Activated T-helper 1 cell treated with anti-CD3 and anti-CD28 coated beads, Interleukin-12 subunit alpha, Interleukin-12 subunit beta, Interleukin-2, Interleukin-4 antibody, amounts not matched to agents 30 ng/mL and 10 ng/mL and 1 ng/mL, durations not matched to agents 14 hours and 24 hours and 36 hours (primary cell): ENCODE data around the gene PCNX3. TPM values are rescaled to one million over a fixed set of nuclear protein-coding genes. Genes with fewer than 3 reads are reported as not detected.

Experiments
- DNase-seq: peaks from one replicate; pipeline ENCODE4 v3.0.0; 2021; ENCODE audit warnings: low spot score
- H3K27ac Mint-ChIP-seq: one replicate; pipeline ENCODE4 v1.8.0; 2021; ENCODE audit warnings: mild to moderate bottlenecking, mixed read lengths
- H3K27me3 Mint-ChIP-seq: one replicate; pipeline ENCODE4 v1.8.0; 2022; ENCODE audit warnings: mild to moderate bottlenecking, moderate library complexity, mixed read lengths; ENCODE audit not compliant: insufficient read depth
- H3K36me3 Mint-ChIP-seq: one replicate; pipeline ENCODE4 v1.8.0; 2021; ENCODE audit warnings: low read depth, mixed read lengths
- H3K4me1 Mint-ChIP-seq: one replicate; pipeline ENCODE4 v1.8.0; 2021; ENCODE audit warnings: low read depth, mixed read lengths
- H3K4me3 Mint-ChIP-seq: one replicate; pipeline ENCODE4 v1.8.0; 2021; ENCODE audit warnings: mild to moderate bottlenecking, moderate library complexity, mixed read lengths
- H3K9me3 Mint-ChIP-seq: one replicate; pipeline ENCODE4 v1.8.0; 2021; ENCODE audit warnings: mixed read lengths
- intact Hi-C: fragments of 100-400 bp; cut with micrococcal nuclease; formaldehyde crosslinking; loops from one replicate; pipeline ENCODE4 v1.15.1; 2024
- total RNA-seq: library from RNA; stranded (reverse); gene quantifications from 2 replicates; pipeline ENCODE4 v1.2.3, GENCODE V29; 2022

Gene PCNX3
- total RNA-seq, 1 donor from 2014 or later, result 55.0 TPM

GRCh38 chr11:65595131-65595530 lies 20.4 kb upstream of the PCNX3 start:
- DNase-seq, result no peak
- no peaks in the 10 kb centered on the region for H3K9me3 Mint-ChIP-seq
- peak overlapping the region; percentile 29 for H3K27ac Mint-ChIP-seq
- H3K4me1 Mint-ChIP-seq, result peaks cover 14% of the 10 kb centered on the region
- H3K27me3 Mint-ChIP-seq, result no peaks in the 10 kb centered on the region
- H3K36me3 Mint-ChIP-seq, result peaks cover 18% of the 10 kb centered on the region
- intact Hi-C loops, result no loop called here
- peak overlapping the region; percentile 35 for H3K4me3 Mint-ChIP-seq

- intact Hi-C loops, result no loop called here
- Mint-ChIP-seq H3K4me3 (peak within 1 kb of the TSS; percentile 35), H3K27ac (peak within 1 kb of the TSS; percentile 29), H3K9me3 (no peaks in the 10 kb centered on the region), H3K27me3 (no peaks in the 10 kb centered on the region), H3K36me3 (peaks cover 13% of the 10 kb centered on the region), H3K4me1 (peaks cover 14% of the 10 kb centered on the region)
- no peak for DNase-seq
These were observed 19.9 kb upstream of the PCNX3 start, which contains the start of gene KCNK7 for GRCh38 chr11:65595543-65596281. Gene KCNK7, minus strand, starts transcription at chr11:65595800. Its CDS starts 28 bp downstream, at chr11:65595772.

GRCh38 chr11:65596520-65596919 lies 19.1 kb upstream of the PCNX3 start:
- H3K27me3 Mint-ChIP-seq, result no peaks in the 10 kb centered on the region
- H3K27ac Mint-ChIP-seq, result peak overlapping the region; percentile 1
- H3K9me3 Mint-ChIP-seq, result no peaks in the 10 kb centered on the region
- H3K4me3 Mint-ChIP-seq, result no peak overlapping the region
- intact Hi-C loops, result no loop called here
- H3K4me1 Mint-ChIP-seq, result peaks cover 14% of the 10 kb centered on the region
- peaks cover 11% of the 10 kb centered on the region for H3K36me3 Mint-ChIP-seq
- no peak for DNase-seq

GRCh38 chr11:65598258-65598699 lies 17.3 kb upstream of the PCNX3 start:
- Mint-ChIP-seq H3K4me1 (peaks cover 14% of the 10 kb centered on the region), H3K27me3 (no peaks in the 10 kb centered on the region), H3K27ac (no peak overlapping the region), H3K9me3 (no peaks in the 10 kb centered on the region), H3K4me3 (no peak overlapping the region), H3K36me3 (peaks cover 15% of the 10 kb centered on the region)
- intact Hi-C loops, result no loop called here
- no peak for DNase-seq

- no peak for DNase-seq
- Mint-ChIP-seq H3K27me3 (no peaks in the 10 kb centered on the region), H3K4me3 (no peak overlapping the region), H3K27ac (no peak overlapping the region), H3K9me3 (no peaks in the 10 kb centered on the region), H3K36me3 (peaks cover 19% of the 10 kb centered on the region), H3K4me1 (peaks cover 14% of the 10 kb centered on the region)
- intact Hi-C loops, result no loop called here
These were observed 16.2 kb upstream of the PCNX3 start for GRCh38 chr11:65599216-65599954.

- no peak overlapping the region for H3K27ac Mint-ChIP-seq
- H3K9me3 Mint-ChIP-seq, result no peaks in the 10 kb centered on the region
- intact Hi-C loops, result no loop called here
- peaks cover 12% of the 10 kb centered on the region for H3K4me1 Mint-ChIP-seq
- no peaks in the 10 kb centered on the region for H3K27me3 Mint-ChIP-seq
- no peak overlapping the region for H3K4me3 Mint-ChIP-seq
- H3K36me3 Mint-ChIP-seq, result peaks cover 19% of the 10 kb centered on the region
- no peak for DNase-seq
These were observed 15.7 kb upstream of the PCNX3 start for GRCh38 chr11:65599955-65600246.

- Mint-ChIP-seq H3K4me3 (no peak overlapping the region), H3K9me3 (no peaks in the 10 kb centered on the region), H3K27ac (no peak overlapping the region), H3K4me1 (peaks cover 7% of the 10 kb centered on the region), H3K27me3 (no peaks in the 10 kb centered on the region), H3K36me3 (peaks cover 35% of the 10 kb centered on the region)
- no peak for DNase-seq
- intact Hi-C loops, result no loop called here
These were observed 11.3 kb upstream of the PCNX3 start for GRCh38 chr11:65604258-65604657.

GRCh38 chr11:65606876-65607613 lies 8.5 kb upstream of the PCNX3 start:
- no peak for DNase-seq
- H3K9me3 Mint-ChIP-seq, result no peaks in the 10 kb centered on the region
- H3K36me3 Mint-ChIP-seq, result peaks cover 41% of the 10 kb centered on the region
- intact Hi-C loops, result no loop called here
- peak overlapping the region; percentile 34 for H3K27ac Mint-ChIP-seq
- no peak overlapping the region for H3K4me3 Mint-ChIP-seq
- H3K27me3 Mint-ChIP-seq, result no peaks in the 10 kb centered on the region
- peaks cover 29% of the 10 kb centered on the region for H3K4me1 Mint-ChIP-seq

GRCh38 chr11:65607614-65608426 lies 7.8 kb upstream of the PCNX3 start:
- H3K36me3 Mint-ChIP-seq, result peaks cover 46% of the 10 kb centered on the region
- intact Hi-C loops, result no loop called here
- no peaks in the 10 kb centered on the region for H3K9me3 Mint-ChIP-seq
- H3K27me3 Mint-ChIP-seq, result no peaks in the 10 kb centered on the region
- peak overlapping the region; percentile 16 for H3K27ac Mint-ChIP-seq
- no peak overlapping the region for H3K4me3 Mint-ChIP-seq
- H3K4me1 Mint-ChIP-seq, result peaks cover 35% of the 10 kb centered on the region
- no peak for DNase-seq

GRCh38 chr11:65609229-65609628 lies 6.3 kb upstream of the PCNX3 start:
- peaks cover 44% of the 10 kb centered on the region for H3K36me3 Mint-ChIP-seq
- peak overlapping the region; percentile 57 for H3K4me3 Mint-ChIP-seq

GRCh38 chr11:65609665-65610064 lies 5.9 kb upstream of the PCNX3 start:
- H3K4me1 Mint-ChIP-seq, result peaks cover 35% of the 10 kb centered on the region
- intact Hi-C loops, result loop anchor here (10.0 kb wide), 1 partner anchor 495 kb away; the partner anchor contains the start of genes TM7SF2 and ZNHIT2
- no peaks in the 10 kb centered on the region for H3K9me3 Mint-ChIP-seq
- no peaks in the 10 kb centered on the region for H3K27me3 Mint-ChIP-seq
- H3K36me3 Mint-ChIP-seq, result peaks cover 44% of the 10 kb centered on the region
- no peak for DNase-seq
- H3K4me3 Mint-ChIP-seq, result peak overlapping the region; percentile 57
- H3K27ac Mint-ChIP-seq, result peak overlapping the region; percentile 61

More at GRCh38 chr11:65609229-65609628, 6.3 kb upstream of the PCNX3 start:
- no peak for DNase-seq
- Mint-ChIP-seq H3K4me1 (peaks cover 35% of the 10 kb centered on the region), H3K27me3 (no peaks in the 10 kb centered on the region), H3K27ac (no peak overlapping the region), H3K9me3 (no peaks in the 10 kb centered on the region)
- intact Hi-C loops, result no loop called here

- Mint-ChIP-seq H3K4me1 (peaks cover 35% of the 10 kb centered on the region), H3K36me3 (peaks cover 44% of the 10 kb centered on the region), H3K27me3 (no peaks in the 10 kb centered on the region), H3K4me3 (peak overlapping the region; percentile 57), H3K9me3 (no peaks in the 10 kb centered on the region), H3K27ac (peak overlapping the region; percentile 61)
- intact Hi-C loops, result loop anchor here (10.0 kb wide), 1 partner anchor 496 kb away; the partner anchor contains the start of genes TM7SF2 and ZNHIT2
- no peak for DNase-seq
These were observed 5.2 kb upstream of the PCNX3 start for GRCh38 chr11:65610404-65610803.
